Choroid plexus epithelial cell (primary cell): ENCODE results near the gene MTG2.

Source experiments
- DNase-seq: peaks from one replicate; pipeline ENCODE4 v3.0.0-alpha.2; 2010; ENCODE audit warnings: low read depth
- H3K4me3 ChIP-seq: 2 replicates; pipeline ENCODE4 v1.5.1; 2011; ENCODE audit warnings: low read depth, mild to moderate bottlenecking, control low read depth, low read length, moderate library complexity
- CTCF ChIP-seq: conservative IDR thresholded peaks from 2 replicates; pipeline ENCODE4 v1.5.1; 2011; ENCODE audit warnings: low read depth, mild to moderate bottlenecking, control low read depth, inconsistent platforms, low read length, moderate library complexity

MTG2 gene

GRCh38 chr20:62238569-62239277, 55.9 kb downstream of the MTG2 start:
- peak overlapping the region; percentile 77 for H3K4me3 ChIP-seq
- no peak for TF ChIP-seq CTCF

GRCh38 chr20:62239278-62239879, 56.6 kb downstream of the MTG2 start:
- TF ChIP-seq CTCF = no peak
- H3K4me3 ChIP-seq = peak overlapping the region; percentile 77
- peak; percentile 9 for DNase-seq

More at GRCh38 chr20:62238569-62239277, 55.9 kb downstream of the MTG2 start:
- peak; percentile 15 for DNase-seq

GRCh38 chr20:62240020-62240685, 57.3 kb downstream of the MTG2 start:
- H3K4me3 ChIP-seq = no peak overlapping the region
- no peak for DNase-seq
- no peak for TF ChIP-seq CTCF

- no peak overlapping the region for H3K4me3 ChIP-seq
- no peak for DNase-seq
- no peak for TF ChIP-seq CTCF
These were observed 58.7 kb downstream of the MTG2 start for GRCh38 chr20:62241506-62241905.

GRCh38 chr20:62242176-62242575, 59.3 kb downstream of the MTG2 start:
- peak; percentile 19 for DNase-seq
- H3K4me3 ChIP-seq = no peak overlapping the region
- no peak for TF ChIP-seq CTCF

GRCh38 chr20:62243106-62243505, 60.3 kb downstream of the MTG2 start:
- no peak for DNase-seq
- TF ChIP-seq CTCF = no peak
- no peak overlapping the region for H3K4me3 ChIP-seq
